GF-D8 (cell line): ENCODE measurements around the gene RGMA.

ENCODE experiments used
- DNase-seq: peaks from one replicate; lab custom pipeline; 2025; lab: John Stamatoyannopoulos, UW

The RGMA gene

DNA sequence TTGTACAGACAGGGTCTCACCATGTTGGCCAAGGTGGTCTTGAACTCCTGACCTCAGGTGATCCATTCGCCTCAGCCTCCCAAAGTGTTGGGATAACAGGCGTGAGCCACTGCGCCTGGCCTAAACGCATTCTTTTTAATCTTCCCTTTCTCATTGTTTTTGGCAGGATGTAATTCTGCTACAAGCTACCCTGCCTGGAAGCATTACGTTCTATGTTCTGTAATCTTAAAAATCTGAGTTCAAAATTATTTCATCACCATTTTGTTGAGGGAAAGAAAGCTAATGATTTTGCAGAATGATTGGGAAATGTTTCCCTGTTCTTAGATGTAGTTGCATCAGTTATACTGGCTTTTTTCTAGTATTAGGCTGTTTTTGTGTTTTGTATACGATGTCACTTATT is 71.5 kb downstream of the RGMA start:
- no peak for DNase-seq

DNA sequence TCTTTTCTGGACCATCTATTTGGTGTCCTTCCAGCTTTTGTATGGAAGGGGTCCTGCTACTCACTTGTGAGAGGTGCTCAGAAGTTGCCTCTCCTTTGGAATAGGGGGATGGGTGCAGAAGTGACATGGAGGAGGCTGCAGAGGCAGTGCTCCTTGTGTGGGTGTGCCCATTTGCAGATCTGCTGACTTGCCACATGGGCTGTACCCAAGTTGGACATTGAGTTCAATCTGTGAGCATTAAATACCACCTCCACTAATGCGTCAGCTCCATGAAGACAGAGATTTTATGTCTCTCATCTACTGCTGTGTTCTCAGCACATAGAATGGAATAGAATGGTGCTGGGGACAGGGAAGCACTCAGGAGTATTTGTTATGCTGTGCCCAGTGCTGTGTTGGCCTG is 76.2 kb downstream of the RGMA start:
- DNase-seq = no peak

DNA sequence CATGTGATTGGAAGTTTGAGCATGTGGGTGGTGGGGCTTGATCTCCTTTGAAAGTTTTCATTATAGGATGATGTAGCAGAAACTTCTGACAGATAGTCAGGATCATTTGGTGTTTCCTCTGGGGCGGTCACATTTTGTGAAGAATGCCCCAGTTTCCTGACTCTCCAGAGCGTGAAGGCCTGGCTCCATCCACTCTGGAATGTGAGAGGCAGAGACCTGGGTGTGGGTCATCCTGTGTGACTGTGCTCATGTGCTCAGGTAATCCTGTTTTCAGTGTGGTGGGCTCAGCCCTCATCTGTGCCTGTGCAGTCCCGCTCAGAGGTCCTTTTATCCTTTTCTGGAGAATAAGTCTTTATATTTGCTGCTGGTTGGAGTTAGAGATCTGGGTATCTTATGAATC is 81.0 kb downstream of the RGMA start:
- DNase-seq = no peak

- DNase-seq = no peak
These were observed 83.9 kb downstream of the RGMA start for GRCh38 chr15:93005133-93005532.

- no peak for DNase-seq
These were observed 87.1 kb downstream of the RGMA start for GRCh38 chr15:93001881-93002280.

- DNase-seq = no peak
These were observed 87.9 kb downstream of the RGMA start for GRCh38 chr15:93001156-93001555.

GRCh38 chr15:92997821-92998220 is 91.2 kb downstream of the RGMA start:
- no peak for DNase-seq

GRCh38 chr15:92992720-92993119 is 96.3 kb downstream of the RGMA start:
- no peak for DNase-seq

DNA sequence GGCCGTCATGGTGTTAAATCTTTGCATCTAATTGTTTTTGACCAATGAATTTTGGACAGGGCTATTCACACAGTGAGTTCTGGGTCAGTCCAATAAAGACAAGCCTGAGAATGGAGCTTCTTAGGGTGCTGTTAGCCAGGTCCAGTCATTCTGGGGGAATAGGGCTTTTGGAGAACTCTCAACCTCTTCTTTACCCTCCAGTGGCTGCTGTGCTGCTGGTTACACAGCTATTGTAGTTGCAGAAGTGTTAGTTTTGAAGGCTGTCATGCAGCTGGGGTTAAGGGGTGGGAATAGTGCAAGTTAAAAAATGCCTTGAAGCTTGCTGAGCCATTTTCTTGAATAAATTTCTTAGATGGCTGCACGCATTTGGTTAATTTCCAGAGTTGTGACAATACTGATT is 99.0 kb downstream of the RGMA start:
- no peak for DNase-seq

DNA sequence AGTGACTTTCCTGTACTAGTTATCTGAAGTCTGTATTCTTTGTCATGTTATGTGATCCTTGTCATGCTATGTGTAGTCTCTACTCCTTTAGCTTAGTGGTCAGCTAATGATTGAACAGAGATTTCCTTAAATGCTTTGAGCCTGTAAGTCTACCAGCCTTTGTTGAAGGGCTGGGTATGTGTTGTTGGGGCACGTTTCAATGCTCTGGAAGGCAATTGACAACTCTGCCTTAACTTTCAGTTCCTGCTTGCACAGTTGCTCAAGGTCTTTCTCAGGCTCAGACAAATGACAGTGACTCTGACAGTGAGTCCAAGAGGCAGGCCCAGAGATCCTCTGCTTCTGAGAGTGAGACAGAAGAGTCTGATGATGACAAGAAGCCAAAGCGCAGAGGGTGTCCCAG is 99.5 kb downstream of the RGMA start:
- no peak for DNase-seq
